Astrocyte (in vitro differentiated cells and primary cell): Measurements from ENCODE around the gene EID3.

Experiments
- EZH2 ChIP-seq: IDR thresholded peaks from 2 replicates; pipeline ENCODE4 v1.6.1; 2012; ENCODE audit warnings: mild to moderate bottlenecking, low read length, inconsistent platforms; ENCODE audit not compliant: insufficient read depth
- TF ChIP-seq, protein P1 (sequence below): IDR thresholded peaks from 2 replicates; pipeline ENCODE4 v1.5.1; 2011; ENCODE audit warnings: low read depth, mild to moderate bottlenecking, inconsistent platforms, low read length, moderate library complexity; ENCODE audit not compliant: insufficient read depth

DNA sequence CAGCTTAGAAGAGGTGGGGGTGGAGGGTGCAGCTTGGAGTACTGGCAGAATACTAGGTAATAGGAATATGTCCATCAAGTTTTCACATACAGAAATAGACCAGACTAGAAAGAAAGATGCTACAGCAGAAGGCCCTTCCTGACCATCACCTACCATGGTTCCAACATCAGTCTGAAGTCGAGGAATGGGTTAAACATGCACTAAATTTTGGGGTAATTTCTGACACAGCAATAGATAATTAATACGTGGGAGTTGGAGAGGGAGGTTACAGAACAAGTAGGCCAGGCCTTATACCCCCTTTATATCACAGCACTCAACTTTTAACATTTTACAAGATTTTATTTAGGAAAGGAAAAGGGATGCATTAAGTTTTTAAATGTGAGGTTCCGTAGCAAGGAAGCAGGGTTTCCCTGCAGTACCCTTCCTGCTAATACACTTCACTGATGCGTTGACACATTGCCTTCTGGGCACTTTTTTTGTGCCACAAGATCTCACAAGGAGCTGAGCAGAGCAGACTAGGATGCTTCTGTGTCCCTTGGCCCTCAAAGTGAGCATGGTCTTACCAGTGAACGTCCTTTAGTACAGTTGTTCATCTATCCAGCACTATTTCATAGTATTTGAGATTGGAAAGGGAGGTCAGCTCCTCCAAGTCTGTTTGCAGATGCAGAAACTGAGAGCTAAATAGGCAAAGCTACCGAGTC, 50.8 kb downstream of the EID3 start:
- TF ChIP-seq, protein P1, sequence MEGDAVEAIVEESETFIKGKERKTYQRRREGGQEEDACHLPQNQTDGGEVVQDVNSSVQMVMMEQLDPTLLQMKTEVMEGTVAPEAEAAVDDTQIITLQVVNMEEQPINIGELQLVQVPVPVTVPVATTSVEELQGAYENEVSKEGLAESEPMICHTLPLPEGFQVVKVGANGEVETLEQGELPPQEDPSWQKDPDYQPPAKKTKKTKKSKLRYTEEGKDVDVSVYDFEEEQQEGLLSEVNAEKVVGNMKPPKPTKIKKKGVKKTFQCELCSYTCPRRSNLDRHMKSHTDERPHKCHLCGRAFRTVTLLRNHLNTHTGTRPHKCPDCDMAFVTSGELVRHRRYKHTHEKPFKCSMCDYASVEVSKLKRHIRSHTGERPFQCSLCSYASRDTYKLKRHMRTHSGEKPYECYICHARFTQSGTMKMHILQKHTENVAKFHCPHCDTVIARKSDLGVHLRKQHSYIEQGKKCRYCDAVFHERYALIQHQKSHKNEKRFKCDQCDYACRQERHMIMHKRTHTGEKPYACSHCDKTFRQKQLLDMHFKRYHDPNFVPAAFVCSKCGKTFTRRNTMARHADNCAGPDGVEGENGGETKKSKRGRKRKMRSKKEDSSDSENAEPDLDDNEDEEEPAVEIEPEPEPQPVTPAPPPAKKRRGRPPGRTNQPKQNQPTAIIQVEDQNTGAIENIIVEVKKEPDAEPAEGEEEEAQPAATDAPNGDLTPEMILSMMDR: no peak
- no peak for TF ChIP-seq EZH2
